Stomach smooth muscle (tissue), 2 donors: ENCODE measurements around the gene SLC9A9.
"Not testable (repeated sequence)": the region's sequence is repeated elsewhere in the genome, so short reads cannot be mapped to it uniquely, and the experiment has no call there.

Experiments
- H3K27ac ChIP-seq: one replicate; pipeline ENCODE4 v1.7.0; 2013; ENCODE audit warnings: mild to moderate bottlenecking, low read length, inconsistent platforms
- H3K27me3 ChIP-seq, 2 donors: one replicate each; pipeline ENCODE4 v1.7.0; 2013; ENCODE audit warnings: low read length in 2 of 2; ENCODE audit not compliant: insufficient read depth in 2 of 2, control insufficient read depth in 1 of 2
- H3K36me3 ChIP-seq, 2 donors: one replicate each; pipeline ENCODE4 v1.7.0; 2013; ENCODE audit warnings: low read length in 2 of 2; ENCODE audit not compliant: control insufficient read depth in 2 of 2, insufficient read depth in 2 of 2
- H3K4me1 ChIP-seq: one replicate; pipeline ENCODE4 v1.7.0; 2013; ENCODE audit warnings: low read length; ENCODE audit not compliant: control insufficient read depth, insufficient read depth
- H3K4me3 ChIP-seq, 2 donors: one replicate each; pipeline ENCODE4 v1.7.0; 2013; ENCODE audit warnings: low read length in 2 of 2
- H3K9ac ChIP-seq, 2 donors: one replicate each; pipeline ENCODE4 v1.7.0; 2013; ENCODE audit warnings: low read length in 2 of 2, mild to moderate bottlenecking in 1 of 2
- H3K9me3 ChIP-seq, 2 donors: one replicate each; pipeline ENCODE4 v1.7.0; 2013; ENCODE audit warnings: low read length in 2 of 2; ENCODE audit not compliant: control insufficient read depth in 2 of 2
- donor health status: healthy.
- donor health status: Pancreatic carcinoma.

Gene SLC9A9

GRCh38 chr3:143437405-143437804 is 410.9 kb downstream of the SLC9A9 start:
- H3K27ac ChIP-seq, result no peak overlapping the region
- H3K9me3 ChIP-seq, result no peaks in the 10 kb centered on the region
- no peaks in the 10 kb centered on the region for H3K27me3 ChIP-seq
- no peak overlapping the region for H3K9ac ChIP-seq
- no peaks in the 10 kb centered on the region for H3K4me1 ChIP-seq
- no peak overlapping the region for H3K4me3 ChIP-seq
- peaks cover 0 to 2% of the 10 kb centered on the region in 2 donors for H3K36me3 ChIP-seq

GRCh38 chr3:143436231-143436930 is 411.9 kb downstream of the SLC9A9 start:
- peaks cover 0 to 2% of the 10 kb centered on the region in 2 donors for H3K36me3 ChIP-seq
- H3K9me3 ChIP-seq, result no peaks in the 10 kb centered on the region
- H3K4me3 ChIP-seq, result no peak overlapping the region
- no peak overlapping the region for H3K9ac ChIP-seq
- H3K27ac ChIP-seq, result no peak overlapping the region
- H3K4me1 ChIP-seq, result no peaks in the 10 kb centered on the region
- H3K27me3 ChIP-seq, result no peaks in the 10 kb centered on the region

- Histone ChIP-seq H3K36me3 (peaks cover 0 to 2% of the 10 kb centered on the region in 2 donors), H3K27ac (no peak overlapping the region), H3K4me1 (no peaks in the 10 kb centered on the region), H3K9ac (no peak overlapping the region), H3K4me3 (no peak overlapping the region), H3K27me3 (no peaks in the 10 kb centered on the region), H3K9me3 (no peaks in the 10 kb centered on the region)
Measured at GRCh38 chr3:143433787-143434378, 414.4 kb downstream of the SLC9A9 start.

GRCh38 chr3:143431298-143431697 is 417.0 kb downstream of the SLC9A9 start:
- not testable (repeated sequence) for H3K9me3 ChIP-seq, H3K4me1 ChIP-seq, H3K27me3 ChIP-seq, H3K36me3 ChIP-seq, H3K4me3 ChIP-seq, H3K27ac ChIP-seq, H3K9ac ChIP-seq

- Histone ChIP-seq H3K9ac (no peak overlapping the region), H3K4me3 (no peak overlapping the region), H3K27me3 (no peaks in the 10 kb centered on the region), H3K9me3 (no peaks in the 10 kb centered on the region), H3K4me1 (no peaks in the 10 kb centered on the region), H3K27ac (no peak overlapping the region), H3K36me3 (no peaks in the 10 kb centered on the region)
Measured at GRCh38 chr3:143430568-143430967, 417.7 kb downstream of the SLC9A9 start.

- no peak overlapping the region for H3K27ac ChIP-seq
- no peak overlapping the region for H3K9ac ChIP-seq
- H3K9me3 ChIP-seq, result no peaks in the 10 kb centered on the region
- H3K36me3 ChIP-seq, result no peaks in the 10 kb centered on the region
- no peaks in the 10 kb centered on the region for H3K4me1 ChIP-seq
- no peaks in the 10 kb centered on the region for H3K27me3 ChIP-seq
- H3K4me3 ChIP-seq, result no peak overlapping the region
Measured at GRCh38 chr3:143429628-143430514, 418.4 kb downstream of the SLC9A9 start.

GRCh38 chr3:143428294-143428693 is 420.0 kb downstream of the SLC9A9 start:
- Histone ChIP-seq H3K36me3 (no peaks in the 10 kb centered on the region), H3K27me3 (no peaks in the 10 kb centered on the region), H3K9ac (no peak overlapping the region), H3K9me3 (no peaks in the 10 kb centered on the region), H3K4me3 (no peak overlapping the region), H3K4me1 (no peaks in the 10 kb centered on the region), H3K27ac (no peak overlapping the region)

GRCh38 chr3:143427631-143428030 is 420.6 kb downstream of the SLC9A9 start:
- H3K4me1 ChIP-seq, result no peaks in the 10 kb centered on the region
- H3K4me3 ChIP-seq, result no peak overlapping the region
- H3K9ac ChIP-seq, result no peak overlapping the region
- no peaks in the 10 kb centered on the region for H3K9me3 ChIP-seq
- no peaks in the 10 kb centered on the region for H3K27me3 ChIP-seq
- H3K36me3 ChIP-seq, result no peaks in the 10 kb centered on the region
- no peak overlapping the region for H3K27ac ChIP-seq

GRCh38 chr3:143424874-143425273 is 423.4 kb downstream of the SLC9A9 start:
- no peak overlapping the region for H3K9ac ChIP-seq
- no peaks in the 10 kb centered on the region for H3K27me3 ChIP-seq
- H3K4me3 ChIP-seq, result no peak overlapping the region

GRCh38 chr3:143421556-143421955 is 426.7 kb downstream of the SLC9A9 start:
- H3K9ac ChIP-seq, result no peak overlapping the region
- no peak overlapping the region for H3K27ac ChIP-seq
- no peak overlapping the region for H3K4me3 ChIP-seq

More at GRCh38 chr3:143424874-143425273, 423.4 kb downstream of the SLC9A9 start:
- H3K9me3 ChIP-seq, result no peaks in the 10 kb centered on the region
- H3K27ac ChIP-seq, result no peak overlapping the region
- H3K4me1 ChIP-seq, result no peaks in the 10 kb centered on the region
- H3K36me3 ChIP-seq, result no peaks in the 10 kb centered on the region

More at GRCh38 chr3:143421556-143421955, 426.7 kb downstream of the SLC9A9 start:
- no peaks in the 10 kb centered on the region for H3K4me1 ChIP-seq
- no peaks in the 10 kb centered on the region for H3K9me3 ChIP-seq
- no peaks in the 10 kb centered on the region for H3K27me3 ChIP-seq
- no peaks in the 10 kb centered on the region for H3K36me3 ChIP-seq
